Brain microvascular endothelial cell (primary cell): ENCODE measurements around the gene EYS.

Experiments
- DNase-seq: peaks from one replicate; pipeline ENCODE4 v3.0.0-alpha.2; 2020
- H3K27ac ChIP-seq: fragments of 250-450 bp; sonication (Bioruptor Pico); 2 replicates; pipeline ENCODE4 v1.5.1; 2020; ENCODE audit warnings: mild to moderate bottlenecking, moderate library complexity
- H3K27me3 ChIP-seq: fragments of 250-450 bp; sonication (Bioruptor Pico); replicated peaks from 2 replicates; pipeline ENCODE4 v1.5.1; 2020; ENCODE audit warnings: mild to moderate bottlenecking
- H3K36me3 ChIP-seq: fragments of 250-450 bp; sonication (Bioruptor Pico); replicated peaks from 2 replicates; pipeline ENCODE4 v1.5.1; 2020; ENCODE audit warnings: mild to moderate bottlenecking
- H3K4me3 ChIP-seq: 2 replicates; pipeline ENCODE4 v1.5.1; 2011; ENCODE audit warnings: low read depth, mild to moderate bottlenecking, control low read depth, low read length, moderate library complexity
- in situ Hi-C: cut with HindIII; loops from 2 replicates; pipeline ENCODE4 v1.10.0; 2017; ENCODE audit warnings: low sequenced_read_pairs, low pct_ligation_motif_present
- TF ChIP-seq, protein P1 (sequence below): IDR thresholded peaks from 2 replicates; pipeline ENCODE4 v1.5.1; 2011; ENCODE audit warnings: low read depth, mild to moderate bottlenecking, moderate library complexity, low read length, control low read depth, inconsistent platforms; ENCODE audit errors: missing control alignments

EYS gene

DNA sequence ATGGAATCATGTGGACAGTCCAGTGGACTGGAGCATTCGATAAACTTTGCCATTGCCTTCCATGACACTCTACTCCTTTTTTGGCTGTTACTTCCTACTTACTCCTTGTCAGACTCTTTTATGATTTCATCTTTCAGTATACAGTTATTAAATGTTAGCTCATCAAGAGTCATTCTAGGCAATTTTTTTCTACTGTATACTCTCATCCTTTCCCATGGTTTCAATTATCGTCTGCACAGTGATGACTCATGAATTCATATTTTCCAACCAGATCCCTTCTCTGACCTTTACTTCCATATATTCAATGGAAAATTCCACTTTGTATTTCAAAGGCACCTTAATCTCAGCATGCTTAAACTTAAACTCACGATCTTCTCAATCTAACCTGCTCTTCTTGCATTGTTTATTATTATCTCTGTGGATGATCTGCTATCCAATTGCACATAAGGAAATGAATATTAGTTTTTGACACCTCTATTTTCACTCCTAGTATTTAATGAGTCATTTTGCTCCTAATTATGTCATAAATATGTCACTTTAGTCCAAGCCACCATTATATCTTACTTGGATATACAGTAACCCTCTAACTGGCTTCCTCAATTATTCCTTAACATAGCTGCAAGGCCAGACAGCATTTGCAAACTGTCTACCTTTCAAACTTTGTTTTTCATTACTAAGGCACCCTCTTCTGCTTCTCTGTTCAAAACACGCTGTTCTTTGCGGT lies 1643.9 kb downstream of the EYS start:
- H3K27me3 ChIP-seq: no peaks in the 10 kb centered on the region
- no peaks in the 10 kb centered on the region for H3K36me3 ChIP-seq
- in situ Hi-C loops: no loop called here
- TF ChIP-seq, protein P1, sequence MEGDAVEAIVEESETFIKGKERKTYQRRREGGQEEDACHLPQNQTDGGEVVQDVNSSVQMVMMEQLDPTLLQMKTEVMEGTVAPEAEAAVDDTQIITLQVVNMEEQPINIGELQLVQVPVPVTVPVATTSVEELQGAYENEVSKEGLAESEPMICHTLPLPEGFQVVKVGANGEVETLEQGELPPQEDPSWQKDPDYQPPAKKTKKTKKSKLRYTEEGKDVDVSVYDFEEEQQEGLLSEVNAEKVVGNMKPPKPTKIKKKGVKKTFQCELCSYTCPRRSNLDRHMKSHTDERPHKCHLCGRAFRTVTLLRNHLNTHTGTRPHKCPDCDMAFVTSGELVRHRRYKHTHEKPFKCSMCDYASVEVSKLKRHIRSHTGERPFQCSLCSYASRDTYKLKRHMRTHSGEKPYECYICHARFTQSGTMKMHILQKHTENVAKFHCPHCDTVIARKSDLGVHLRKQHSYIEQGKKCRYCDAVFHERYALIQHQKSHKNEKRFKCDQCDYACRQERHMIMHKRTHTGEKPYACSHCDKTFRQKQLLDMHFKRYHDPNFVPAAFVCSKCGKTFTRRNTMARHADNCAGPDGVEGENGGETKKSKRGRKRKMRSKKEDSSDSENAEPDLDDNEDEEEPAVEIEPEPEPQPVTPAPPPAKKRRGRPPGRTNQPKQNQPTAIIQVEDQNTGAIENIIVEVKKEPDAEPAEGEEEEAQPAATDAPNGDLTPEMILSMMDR: no peak
- H3K4me3 ChIP-seq: no peak overlapping the region
- H3K27ac ChIP-seq: no peak overlapping the region
- DNase-seq: no peak

DNA sequence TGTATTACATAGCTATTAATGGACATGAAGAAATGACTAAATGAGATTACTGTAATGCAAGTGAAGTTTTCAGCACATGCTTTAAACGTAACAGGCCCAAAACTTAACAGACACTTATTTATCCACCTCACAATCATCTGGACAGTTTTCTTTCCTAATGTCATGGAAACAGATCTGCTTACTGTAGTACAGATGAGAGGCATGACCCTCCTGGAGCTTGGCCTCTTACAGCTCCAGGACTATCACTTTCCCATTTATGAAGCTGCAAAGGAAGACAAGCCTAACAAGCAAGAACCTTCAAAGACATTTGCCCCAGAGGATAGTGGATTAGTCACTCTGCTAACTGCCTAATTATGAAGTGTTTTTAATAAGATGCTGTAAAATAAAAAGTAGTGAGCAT lies 1652.2 kb downstream of the EYS start:
- Histone ChIP-seq H3K4me3 (no peak overlapping the region), H3K36me3 (no peaks in the 10 kb centered on the region), H3K27me3 (no peaks in the 10 kb centered on the region), H3K27ac (no peak overlapping the region)
- TF ChIP-seq, protein P1: no peak
- no peak for DNase-seq
- in situ Hi-C loops: no loop called here

GRCh38 chr6:64050590-64050989 lies 1656.4 kb downstream of the EYS start:
- Histone ChIP-seq H3K36me3 (no peaks in the 10 kb centered on the region), H3K27ac (no peak overlapping the region), H3K27me3 (no peaks in the 10 kb centered on the region), H3K4me3 (no peak overlapping the region)
- TF ChIP-seq, protein P1: no peak
- in situ Hi-C loops: no loop called here
- DNase-seq: no peak

DNA sequence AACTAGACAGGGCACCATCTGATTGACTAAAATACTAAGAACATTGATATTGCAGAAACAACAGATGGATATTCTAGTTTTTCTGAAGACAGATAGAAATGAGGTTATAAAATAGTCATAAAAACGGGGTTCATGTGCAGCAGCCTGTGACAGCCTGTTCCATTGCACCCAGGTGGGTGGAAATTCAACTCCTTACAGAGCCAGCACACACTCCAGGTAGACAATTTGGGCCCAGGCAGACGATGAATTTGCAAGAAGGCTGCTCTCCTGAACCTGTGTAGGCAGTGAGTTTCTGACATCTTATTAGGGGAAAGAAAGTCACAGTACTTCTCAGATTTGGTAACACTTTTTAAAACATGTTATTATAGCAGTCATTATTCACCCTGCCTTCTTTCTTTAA lies 1657.3 kb downstream of the EYS start:
- in situ Hi-C loops: no loop called here
- Histone ChIP-seq H3K36me3 (no peaks in the 10 kb centered on the region), H3K4me3 (no peak overlapping the region), H3K27me3 (no peaks in the 10 kb centered on the region), H3K27ac (no peak overlapping the region)
- DNase-seq: no peak
- TF ChIP-seq, protein P1: no peak

DNA sequence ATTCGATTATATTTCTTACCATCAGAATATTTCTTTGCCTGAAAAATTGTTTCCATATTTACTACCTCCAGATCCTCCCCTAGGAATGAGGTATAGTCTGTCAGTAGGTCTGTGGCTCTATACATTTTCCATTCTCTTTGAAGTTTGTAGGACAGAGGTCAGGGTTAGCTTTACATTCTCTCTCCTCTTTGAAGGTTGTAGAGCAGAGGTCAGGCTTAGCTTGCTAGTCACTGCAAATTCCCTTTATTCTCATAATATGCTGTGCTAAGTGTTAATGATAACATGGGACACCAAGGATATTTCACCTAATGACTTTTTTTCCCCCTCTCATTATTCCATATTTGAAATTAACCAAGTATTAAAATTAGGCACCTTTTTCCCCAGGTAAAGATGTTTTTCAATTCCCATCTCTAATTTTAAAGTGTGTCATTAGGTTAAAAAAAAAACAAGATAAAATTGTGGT lies 1660.2 kb downstream of the EYS start:
- TF ChIP-seq, protein P1: no peak
- Histone ChIP-seq H3K36me3 (no peaks in the 10 kb centered on the region), H3K27me3 (no peaks in the 10 kb centered on the region), H3K27ac (no peak overlapping the region), H3K4me3 (no peak overlapping the region)
- in situ Hi-C loops: no loop called here
- DNase-seq: no peak

DNA sequence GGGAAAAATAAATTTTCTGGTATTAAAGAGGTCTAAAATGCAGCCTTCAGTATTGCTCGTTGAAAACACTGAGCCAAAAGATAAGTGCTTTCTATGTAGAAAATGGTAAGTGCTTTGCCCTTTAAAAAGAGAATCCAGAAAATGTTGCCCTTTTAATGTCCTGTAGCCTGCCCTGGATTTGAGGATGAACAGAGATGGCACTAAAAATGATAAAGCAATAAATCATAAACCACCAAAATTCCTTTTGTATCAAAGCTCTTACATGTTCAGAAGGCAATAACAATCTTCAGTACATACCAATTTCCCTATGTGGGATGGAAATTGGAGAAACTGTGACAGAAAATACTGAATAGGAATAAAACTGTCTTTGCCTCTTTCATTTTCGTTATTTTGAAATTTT lies 1665.7 kb downstream of the EYS start:
- in situ Hi-C loops: no loop called here
- DNase-seq: no peak

More for the DNA sequence above, 1665.7 kb downstream of the EYS start:
- H3K4me3 ChIP-seq: no peak overlapping the region
- no peak overlapping the region for H3K27ac ChIP-seq
- H3K36me3 ChIP-seq: no peaks in the 10 kb centered on the region
- TF ChIP-seq, protein P1: no peak
- H3K27me3 ChIP-seq: no peaks in the 10 kb centered on the region
